Stimulated activated naive CD8-positive, alpha-beta T cell treated with anti-CD3 and anti-CD28 coated beads, Interleukin-15, amount 100 ng/mL, for 72 hours (primary cell): Measurements from ENCODE around the gene PPM1B.
"Not testable (repeated sequence)": the region's sequence is repeated elsewhere in the genome, so short reads cannot be mapped to it uniquely, and the experiment has no call there.

Source experiments
- ATAC-seq: fragments of 150-1000 bp; cut with Tn5 transposase; 2 replicates; pipeline ENCODE4 v1.10.0; 2021; ENCODE audit warnings: mild to moderate bottlenecking, moderate library complexity
- DNase-seq, 2 donors: peaks; one replicate each; pipeline ENCODE4 v3.0.0; 2021 to 2022
- H3K27ac Mint-ChIP-seq, 2 donors: one replicate each; pipeline ENCODE4 v1.8.0; 2022; ENCODE audit warnings: mild to moderate bottlenecking in 2 of 2, mixed read lengths in 2 of 2, moderate library complexity in 2 of 2
- H3K27me3 Mint-ChIP-seq: one replicate; pipeline ENCODE4 v1.8.0; 2022; ENCODE audit warnings: mixed read lengths
- H3K4me1 Mint-ChIP-seq: one replicate; pipeline ENCODE4 v1.8.0; 2022; ENCODE audit warnings: mild to moderate bottlenecking, mixed read lengths
- H3K4me3 Mint-ChIP-seq, 2 donors: one replicate each; pipeline ENCODE4 v1.8.0; 2022; ENCODE audit warnings: mild to moderate bottlenecking in 2 of 2, mixed read lengths in 2 of 2, moderate library complexity in 1 of 2
- H3K9me3 Mint-ChIP-seq, 2 donors: one replicate each; pipeline ENCODE4 v1.8.0; 2022; ENCODE audit warnings: mixed read lengths in 2 of 2

The PPM1B gene

GRCh38 chr2:44171442-44171841 lies 2.8 kb downstream of the PPM1B start:
- H3K9me3 Mint-ChIP-seq, H3K27ac Mint-ChIP-seq, ATAC-seq, H3K27me3 Mint-ChIP-seq, DNase-seq: not testable (repeated sequence)
- H3K4me3 Mint-ChIP-seq: peak overlapping the region; percentile 93 to 99
- peaks cover 58% of the 10 kb centered on the region for H3K4me1 Mint-ChIP-seq

- ATAC-seq: no peak
- H3K27me3 Mint-ChIP-seq: no peaks in the 10 kb centered on the region
- peak overlapping the region; percentile 9 to 25 for H3K4me3 Mint-ChIP-seq
- H3K27ac Mint-ChIP-seq: no peak overlapping the region
- no peaks in the 10 kb centered on the region for H3K9me3 Mint-ChIP-seq
- peaks cover 57% of the 10 kb centered on the region for H3K4me1 Mint-ChIP-seq
- no peak for DNase-seq
These were observed 3.9 kb downstream of the PPM1B start for GRCh38 chr2:44172576-44172975.

- Mint-ChIP-seq H3K9me3 (no peaks in the 10 kb centered on the region), H3K4me3 (no peak overlapping the region), H3K4me1 (peaks cover 65% of the 10 kb centered on the region), H3K27ac (no peak overlapping the region), H3K27me3 (no peaks in the 10 kb centered on the region)
- ATAC-seq (no peak), DNase-seq (no peak)
These were observed 10.3 kb downstream of the PPM1B start for GRCh38 chr2:44178950-44179349.

GRCh38 chr2:44181648-44182047 lies 13.0 kb downstream of the PPM1B start:
- DNase-seq (no peak), ATAC-seq (no peak)
- no peaks in the 10 kb centered on the region for H3K27me3 Mint-ChIP-seq
- H3K27ac Mint-ChIP-seq: no peak overlapping the region
- H3K4me3 Mint-ChIP-seq: no peak overlapping the region
- peaks cover 66% of the 10 kb centered on the region for H3K4me1 Mint-ChIP-seq
- H3K9me3 Mint-ChIP-seq: no peaks in the 10 kb centered on the region

- peak; percentile 99 for ATAC-seq
- H3K4me3 Mint-ChIP-seq: peak overlapping the region; percentile 19 to 23
- no peaks in the 10 kb centered on the region for H3K9me3 Mint-ChIP-seq
- DNase-seq: peak; percentile 11 to 27
- H3K27ac Mint-ChIP-seq: peak overlapping the region; percentile 79 to 93
- H3K27me3 Mint-ChIP-seq: no peaks in the 10 kb centered on the region
- H3K4me1 Mint-ChIP-seq: peaks cover 88% of the 10 kb centered on the region
These were observed 15.4 kb downstream of the PPM1B start for GRCh38 chr2:44184106-44184505.

GRCh38 chr2:44186810-44187209 lies 18.1 kb downstream of the PPM1B start:
- Mint-ChIP-seq H3K27ac (no peak overlapping the region), H3K4me1 (peaks cover 90% of the 10 kb centered on the region), H3K27me3 (no peaks in the 10 kb centered on the region), H3K9me3 (no peaks in the 10 kb centered on the region), H3K4me3 (peak overlapping the region in 1 of 2 donors; percentile 17)
- no peak for DNase-seq
- ATAC-seq: no peak

GRCh38 chr2:44187251-44187650 lies 18.6 kb downstream of the PPM1B start:
- no peaks in the 10 kb centered on the region for H3K27me3 Mint-ChIP-seq
- no peak overlapping the region for H3K4me3 Mint-ChIP-seq
- DNase-seq (no peak), ATAC-seq (no peak)
- H3K27ac Mint-ChIP-seq: no peak overlapping the region
- H3K4me1 Mint-ChIP-seq: peaks cover 92% of the 10 kb centered on the region
- no peaks in the 10 kb centered on the region for H3K9me3 Mint-ChIP-seq

- no peak for ATAC-seq
- Mint-ChIP-seq H3K4me3 (no peak overlapping the region), H3K4me1 (peaks cover 87% of the 10 kb centered on the region)
These were observed 20.0 kb downstream of the PPM1B start for GRCh38 chr2:44188696-44189095.

GRCh38 chr2:44189104-44189503 lies 20.4 kb downstream of the PPM1B start:
- Mint-ChIP-seq H3K9me3 (no peaks in the 10 kb centered on the region), H3K27ac (peak overlapping the region; percentile 80 to 92), H3K27me3 (no peaks in the 10 kb centered on the region), H3K4me1 (peaks cover 87% of the 10 kb centered on the region), H3K4me3 (no peak overlapping the region)
- ATAC-seq (no peak), DNase-seq (no peak)

More at GRCh38 chr2:44188696-44189095, 20.0 kb downstream of the PPM1B start:
- no peak for DNase-seq
- Mint-ChIP-seq H3K27me3 (no peaks in the 10 kb centered on the region), H3K9me3 (no peaks in the 10 kb centered on the region), H3K27ac (peak overlapping the region; percentile 80 to 92)

GRCh38 chr2:44190526-44190925 lies 21.9 kb downstream of the PPM1B start:
- no peak for DNase-seq
- Mint-ChIP-seq H3K4me3 (no peak overlapping the region), H3K4me1 (peaks cover 79% of the 10 kb centered on the region), H3K27ac (no peak overlapping the region), H3K9me3 (no peaks in the 10 kb centered on the region), H3K27me3 (no peaks in the 10 kb centered on the region)
- ATAC-seq: no peak

- Mint-ChIP-seq H3K9me3 (no peaks in the 10 kb centered on the region), H3K27me3 (no peaks in the 10 kb centered on the region), H3K4me1 (peaks cover 77% of the 10 kb centered on the region), H3K4me3 (peak overlapping the region; percentile 25 to 75), H3K27ac (peak overlapping the region; percentile 1 to 72)
- ATAC-seq (peak; percentile 93), DNase-seq (no peak)
These were observed 23.1 kb downstream of the PPM1B start for GRCh38 chr2:44191739-44192138.

- H3K9me3 Mint-ChIP-seq: no peaks in the 10 kb centered on the region
- ATAC-seq: no peak
- H3K27me3 Mint-ChIP-seq: no peaks in the 10 kb centered on the region
- no peak for DNase-seq
- H3K4me1 Mint-ChIP-seq: peaks cover 69% of the 10 kb centered on the region
- no peak overlapping the region for H3K4me3 Mint-ChIP-seq
- no peak overlapping the region for H3K27ac Mint-ChIP-seq
These were observed 24.0 kb downstream of the PPM1B start for GRCh38 chr2:44192646-44193045.

GRCh38 chr2:44195714-44196113 lies 27.0 kb downstream of the PPM1B start:
- no peak for ATAC-seq
- Mint-ChIP-seq H3K4me1 (peaks cover 51% of the 10 kb centered on the region), H3K9me3 (no peaks in the 10 kb centered on the region), H3K4me3 (no peak overlapping the region), H3K27ac (no peak overlapping the region), H3K27me3 (no peaks in the 10 kb centered on the region)
- DNase-seq: no peak

GRCh38 chr2:44197816-44198215 lies 29.1 kb downstream of the PPM1B start:
- no peak overlapping the region for H3K4me3 Mint-ChIP-seq
- H3K4me1 Mint-ChIP-seq: peaks cover 45% of the 10 kb centered on the region
- ATAC-seq: no peak
- DNase-seq: no peak
- no peaks in the 10 kb centered on the region for H3K27me3 Mint-ChIP-seq
- no peaks in the 10 kb centered on the region for H3K9me3 Mint-ChIP-seq
- no peak overlapping the region for H3K27ac Mint-ChIP-seq

- no peak for ATAC-seq
- no peaks in the 10 kb centered on the region for H3K9me3 Mint-ChIP-seq
- peaks cover 52% of the 10 kb centered on the region for H3K4me1 Mint-ChIP-seq
These were observed 31.3 kb downstream of the PPM1B start for GRCh38 chr2:44200011-44200410.

GRCh38 chr2:44200759-44201158 lies 32.1 kb downstream of the PPM1B start:
- no peaks in the 10 kb centered on the region for H3K27me3 Mint-ChIP-seq
- H3K9me3 Mint-ChIP-seq: no peaks in the 10 kb centered on the region
- no peak for ATAC-seq
- no peak for DNase-seq
- no peak overlapping the region for H3K27ac Mint-ChIP-seq
- no peak overlapping the region for H3K4me3 Mint-ChIP-seq
- peaks cover 51% of the 10 kb centered on the region for H3K4me1 Mint-ChIP-seq

More at GRCh38 chr2:44200011-44200410, 31.3 kb downstream of the PPM1B start:
- H3K27ac Mint-ChIP-seq: no peak overlapping the region
- H3K4me3 Mint-ChIP-seq: no peak overlapping the region
- no peak for DNase-seq
- H3K27me3 Mint-ChIP-seq: no peaks in the 10 kb centered on the region

GRCh38 chr2:44201648-44202165 lies 33.0 kb downstream of the PPM1B start:
- ATAC-seq (no peak), DNase-seq (no peak)
- Mint-ChIP-seq H3K27me3 (no peaks in the 10 kb centered on the region), H3K9me3 (no peaks in the 10 kb centered on the region), H3K4me3 (no peak overlapping the region), H3K4me1 (peaks cover 43% of the 10 kb centered on the region), H3K27ac (no peak overlapping the region)
